ENCODE data around the gene RCAN2.

Gene RCAN2

DNA sequence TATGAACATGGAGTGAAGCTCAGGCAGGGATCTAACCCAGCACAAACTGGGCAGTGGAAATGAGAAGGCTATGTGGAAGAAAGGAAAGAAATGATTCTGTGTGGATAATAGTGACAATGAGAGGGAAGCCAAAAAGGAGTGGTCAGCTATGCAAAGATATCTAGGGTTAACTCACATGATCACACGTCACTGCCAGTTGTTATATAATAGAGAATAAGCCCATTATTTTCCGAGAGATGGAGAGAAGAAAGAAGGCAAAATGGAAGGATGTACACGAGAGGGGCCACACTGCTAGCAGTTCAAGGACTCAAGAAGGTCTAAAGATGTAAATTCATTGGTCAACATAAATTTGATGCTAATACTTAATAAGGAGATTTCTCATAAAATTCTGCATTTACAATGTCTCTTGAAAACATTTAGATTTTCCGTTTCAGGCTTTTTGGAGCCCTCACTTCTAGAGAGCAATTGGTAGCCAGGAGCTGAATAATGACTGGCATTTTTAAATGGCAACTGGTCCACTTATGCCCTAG lies 18.8 kb upstream of the RCAN2 start:
- H3K27me3 ChIP-seq (ENCODE audit: control insufficient read depth, insufficient read depth, low read length), result no peaks in the 10 kb centered on the region
- H3K4me3 ChIP-seq (ENCODE audit: low read length), result no peak overlapping the region
- H3K27ac ChIP-seq (ENCODE audit: low read depth, low read length), result no peak overlapping the region
- no peak overlapping the region for H3K9ac ChIP-seq (ENCODE audit: low read length)
- H3K36me3 ChIP-seq (ENCODE audit: control insufficient read depth, insufficient read depth, low read length), result no peaks in the 10 kb centered on the region
- no peaks in the 10 kb centered on the region for H3K4me1 ChIP-seq (ENCODE audit: control insufficient read depth, insufficient read depth, low read length)

GRCh38 chr6:46509063-46509462 lies 17.8 kb upstream of the RCAN2 start:
- H3K36me3 ChIP-seq (ENCODE audit: control insufficient read depth, insufficient read depth, low read length), result no peaks in the 10 kb centered on the region
- no peaks in the 10 kb centered on the region for H3K4me1 ChIP-seq (ENCODE audit: control insufficient read depth, insufficient read depth, low read length)
- no peak overlapping the region for H3K4me3 ChIP-seq (ENCODE audit: low read length)
- H3K27ac ChIP-seq (ENCODE audit: low read depth, low read length), result no peak overlapping the region
- H3K27me3 ChIP-seq (ENCODE audit: control insufficient read depth, insufficient read depth, low read length), result no peaks in the 10 kb centered on the region
- no peak overlapping the region for H3K9ac ChIP-seq (ENCODE audit: low read length)

GRCh38 chr6:46507426-46507825 lies 16.2 kb upstream of the RCAN2 start:
- Histone ChIP-seq H3K27me3 (ENCODE audit: control insufficient read depth, insufficient read depth, low read length) (no peaks in the 10 kb centered on the region), H3K27ac (ENCODE audit: low read depth, low read length) (no peak overlapping the region), H3K9ac (ENCODE audit: low read length) (no peak overlapping the region), H3K36me3 (ENCODE audit: control insufficient read depth, insufficient read depth, low read length) (no peaks in the 10 kb centered on the region), H3K4me1 (ENCODE audit: control insufficient read depth, insufficient read depth, low read length) (no peaks in the 10 kb centered on the region), H3K4me3 (ENCODE audit: low read length) (no peak overlapping the region)

DNA sequence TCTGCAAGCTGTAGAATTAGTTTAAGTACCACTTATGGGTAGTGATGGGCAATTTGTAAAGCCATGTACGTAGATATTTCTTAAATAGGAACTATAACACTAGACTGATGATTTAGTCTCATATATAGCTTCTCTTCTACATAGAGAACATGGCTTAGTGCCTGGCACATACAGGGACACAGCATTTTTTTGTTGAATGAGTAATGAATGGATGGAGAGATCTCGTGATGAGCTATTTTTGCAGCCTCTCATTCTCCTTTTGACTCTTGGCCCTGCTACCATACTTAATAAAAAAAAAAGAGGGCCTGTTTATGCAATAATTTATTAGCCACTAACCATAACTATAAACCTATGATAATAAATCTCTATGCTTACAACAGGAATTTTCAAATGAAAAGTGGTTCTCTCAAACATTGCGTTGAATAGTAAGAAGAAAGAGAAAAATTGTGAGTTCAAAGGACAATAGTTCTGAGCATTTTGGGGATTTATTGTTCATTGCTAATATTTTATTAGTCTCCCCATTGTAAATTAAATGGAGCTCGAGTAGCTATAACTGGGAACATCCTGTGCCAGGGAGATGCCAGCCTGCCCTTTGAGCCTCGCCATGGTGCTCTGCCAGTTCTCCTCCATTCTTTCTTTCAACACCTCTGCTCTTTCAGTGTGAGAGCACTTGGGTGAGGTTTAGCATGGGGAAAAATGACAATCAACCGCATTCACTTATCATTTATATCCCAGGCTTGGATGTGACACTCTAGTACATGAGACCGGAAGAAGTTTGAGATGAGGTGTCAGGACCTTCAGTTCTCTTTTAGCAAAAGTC lies 14.7 kb upstream of the RCAN2 start:
- H3K27me3 ChIP-seq (ENCODE audit: control insufficient read depth, insufficient read depth, low read length), result no peaks in the 10 kb centered on the region
- H3K4me1 ChIP-seq (ENCODE audit: control insufficient read depth, insufficient read depth, low read length), result no peaks in the 10 kb centered on the region
- no peak overlapping the region for H3K9ac ChIP-seq (ENCODE audit: low read length)
- H3K27ac ChIP-seq (ENCODE audit: low read depth, low read length), result no peak overlapping the region
- no peak overlapping the region for H3K4me3 ChIP-seq (ENCODE audit: low read length)
- no peaks in the 10 kb centered on the region for H3K36me3 ChIP-seq (ENCODE audit: control insufficient read depth, insufficient read depth, low read length)

DNA sequence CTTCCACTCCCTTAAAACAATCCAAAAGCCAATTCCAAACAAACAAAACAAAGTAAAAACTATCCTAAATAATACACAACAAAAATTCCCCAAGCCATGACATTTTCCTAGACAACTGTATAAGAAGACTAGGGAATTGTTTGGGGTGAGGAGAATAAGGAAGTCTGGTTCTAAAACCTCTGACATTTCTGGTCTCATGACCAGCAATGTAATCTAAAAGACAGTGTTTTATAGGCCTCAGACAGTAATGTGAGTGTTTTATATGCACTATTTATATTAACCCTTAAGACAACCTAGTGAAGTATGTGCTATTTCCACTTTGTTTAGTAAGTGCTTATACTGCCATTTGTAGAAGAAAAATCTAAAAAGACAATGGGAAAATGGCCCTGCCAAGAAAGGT lies 13.0 kb upstream of the RCAN2 start:
- Histone ChIP-seq H3K27ac (ENCODE audit: low read depth, low read length) (no peak overlapping the region), H3K4me1 (ENCODE audit: control insufficient read depth, insufficient read depth, low read length) (no peaks in the 10 kb centered on the region), H3K36me3 (ENCODE audit: control insufficient read depth, insufficient read depth, low read length) (no peaks in the 10 kb centered on the region)

GRCh38 chr6:46502486-46503119 lies 11.4 kb upstream of the RCAN2 start:
- Histone ChIP-seq H3K27me3 (ENCODE audit: control insufficient read depth, insufficient read depth, low read length) (no peaks in the 10 kb centered on the region), H3K9ac (ENCODE audit: low read length) (no peak overlapping the region), H3K36me3 (ENCODE audit: control insufficient read depth, insufficient read depth, low read length) (no peaks in the 10 kb centered on the region), H3K27ac (ENCODE audit: low read depth, low read length) (peak overlapping the region; percentile 14), H3K4me1 (ENCODE audit: control insufficient read depth, insufficient read depth, low read length) (no peaks in the 10 kb centered on the region), H3K4me3 (ENCODE audit: low read length) (no peak overlapping the region)

More for the DNA sequence above, 13.0 kb upstream of the RCAN2 start:
- H3K4me3 ChIP-seq (ENCODE audit: low read length), result no peak overlapping the region
- no peak overlapping the region for H3K9ac ChIP-seq (ENCODE audit: low read length)
- no peaks in the 10 kb centered on the region for H3K27me3 ChIP-seq (ENCODE audit: control insufficient read depth, insufficient read depth, low read length)

- Histone ChIP-seq H3K4me3 (ENCODE audit: low read length) (no peak overlapping the region), H3K27me3 (ENCODE audit: control insufficient read depth, insufficient read depth, low read length) (no peaks in the 10 kb centered on the region), H3K36me3 (ENCODE audit: control insufficient read depth, insufficient read depth, low read length) (no peaks in the 10 kb centered on the region), H3K9ac (ENCODE audit: low read length) (no peak overlapping the region), H3K27ac (ENCODE audit: low read depth, low read length) (no peak overlapping the region), H3K4me1 (ENCODE audit: control insufficient read depth, insufficient read depth, low read length) (no peaks in the 10 kb centered on the region)
Observed at GRCh38 chr6:46501136-46502089, 10.2 kb upstream of the RCAN2 start.

- Histone ChIP-seq H3K4me1 (ENCODE audit: control insufficient read depth, insufficient read depth, low read length) (no peaks in the 10 kb centered on the region), H3K27me3 (ENCODE audit: control insufficient read depth, insufficient read depth, low read length) (no peaks in the 10 kb centered on the region), H3K9ac (ENCODE audit: low read length) (no peak overlapping the region), H3K4me3 (ENCODE audit: low read length) (no peak overlapping the region), H3K27ac (ENCODE audit: low read depth, low read length) (no peak overlapping the region), H3K36me3 (ENCODE audit: control insufficient read depth, insufficient read depth, low read length) (no peaks in the 10 kb centered on the region)
Observed at GRCh38 chr6:46500382-46500781, 9.1 kb upstream of the RCAN2 start.

DNA sequence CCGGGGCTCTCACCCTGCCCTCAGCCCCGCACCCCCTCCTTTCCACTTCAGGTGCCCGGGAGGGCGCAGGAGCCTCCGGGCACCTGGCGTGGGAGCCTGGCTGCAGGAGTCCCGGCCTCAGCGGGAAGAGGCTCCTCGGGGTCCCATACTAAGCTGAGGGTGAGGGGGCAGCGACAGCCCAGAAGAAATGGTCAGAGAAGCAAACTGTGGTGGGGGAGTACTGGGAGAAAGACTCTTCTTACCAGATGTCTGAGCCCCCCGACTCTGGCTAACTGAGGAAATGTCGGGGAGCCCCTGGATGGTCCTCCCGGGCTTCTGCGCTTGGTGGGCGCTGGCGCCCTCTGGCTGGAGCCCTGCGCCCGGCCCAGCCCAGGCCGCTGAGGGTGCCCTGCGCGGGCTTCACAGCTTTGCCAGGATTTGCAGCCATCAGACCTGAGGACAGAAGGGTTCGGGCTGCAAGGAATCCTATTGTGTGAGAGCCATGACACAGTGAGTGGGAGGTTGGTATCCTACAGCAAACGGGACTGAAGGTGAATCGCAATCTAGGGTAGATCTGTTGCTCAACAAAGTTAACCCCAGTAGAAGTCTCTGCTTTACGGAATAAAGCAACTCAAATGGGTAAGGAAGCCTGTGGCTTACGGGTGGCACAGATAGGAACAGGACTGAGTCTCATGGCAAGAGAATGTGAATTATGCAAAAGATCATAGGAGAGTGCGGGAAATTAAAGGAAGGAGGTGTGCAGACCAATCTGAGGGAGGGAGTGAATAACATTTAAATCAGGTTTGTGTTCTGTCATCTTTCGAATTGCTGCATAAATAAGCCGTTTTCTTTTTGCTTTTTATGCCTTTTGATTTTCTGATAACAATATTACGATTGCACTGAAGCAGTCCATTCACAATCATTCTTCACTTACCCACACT lies 639 bp upstream of the RCAN2 start:
- Histone ChIP-seq H3K36me3 (ENCODE audit: control insufficient read depth, insufficient read depth, low read length) (no peaks in the 10 kb centered on the region), H3K27me3 (ENCODE audit: control insufficient read depth, insufficient read depth, low read length) (peaks cover 3% of the 10 kb centered on the region), H3K4me1 (ENCODE audit: control insufficient read depth, insufficient read depth, low read length) (no peaks in the 10 kb centered on the region), H3K4me3 (ENCODE audit: low read length) (peak overlapping the region; percentile 78), H3K9ac (ENCODE audit: low read length) (no peak overlapping the region), H3K27ac (ENCODE audit: low read depth, low read length) (peak overlapping the region; percentile 14)

GRCh38 chr6:46490425-46491200 lies 636 bp downstream of the RCAN2 start:
- H3K27me3 ChIP-seq (ENCODE audit: control insufficient read depth, insufficient read depth, low read length), result peaks cover 3% of the 10 kb centered on the region
- H3K9ac ChIP-seq (ENCODE audit: low read length), result no peak overlapping the region
- peak overlapping the region; percentile 78 for H3K4me3 ChIP-seq (ENCODE audit: low read length)
- no peaks in the 10 kb centered on the region for H3K4me1 ChIP-seq (ENCODE audit: control insufficient read depth, insufficient read depth, low read length)
- H3K36me3 ChIP-seq (ENCODE audit: control insufficient read depth, insufficient read depth, low read length), result no peaks in the 10 kb centered on the region
- H3K27ac ChIP-seq (ENCODE audit: low read depth, low read length), result no peak overlapping the region

DNA sequence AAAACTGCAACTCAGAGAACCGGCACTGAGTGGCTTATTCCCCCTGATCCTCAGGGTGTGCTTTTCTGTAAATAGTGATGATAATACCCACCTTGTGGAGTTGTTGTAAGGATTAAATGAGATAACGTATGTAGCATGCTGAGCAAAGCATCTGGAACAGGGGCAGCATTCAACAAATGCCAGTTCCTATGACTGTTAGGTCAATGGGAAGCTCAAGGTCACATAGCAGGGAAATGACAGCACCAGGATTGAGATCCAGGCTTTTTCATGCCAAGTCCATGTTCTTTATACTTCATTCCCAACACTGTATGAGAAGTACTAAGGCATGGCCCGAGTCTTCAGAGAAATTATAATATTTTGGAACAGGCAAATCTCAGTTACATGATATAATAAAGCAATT lies 5.1 kb downstream of the RCAN2 start:
- H3K27ac ChIP-seq (ENCODE audit: low read depth, low read length), result no peak overlapping the region
- H3K27me3 ChIP-seq (ENCODE audit: control insufficient read depth, insufficient read depth, low read length), result peaks cover 3% of the 10 kb centered on the region
- H3K9ac ChIP-seq (ENCODE audit: low read length), result no peak overlapping the region
- no peaks in the 10 kb centered on the region for H3K4me1 ChIP-seq (ENCODE audit: control insufficient read depth, insufficient read depth, low read length)
- H3K4me3 ChIP-seq (ENCODE audit: low read length), result no peak overlapping the region
- no peaks in the 10 kb centered on the region for H3K36me3 ChIP-seq (ENCODE audit: control insufficient read depth, insufficient read depth, low read length)
